GM19468 (cell line): ENCODE data around the gene DCAF5.

ENCODE experiments used
- ATAC-seq: cut with Tn5 transposase; IDR thresholded peaks from one replicate; pipeline ENCODE4 v1.9.1; 2021; ENCODE audit warnings: mild to moderate bottlenecking, moderate library complexity, moderate number of reproducible peaks; ENCODE audit not compliant: unreplicated experiment; ENCODE audit errors: extremely low read depth

DCAF5 gene

DNA sequence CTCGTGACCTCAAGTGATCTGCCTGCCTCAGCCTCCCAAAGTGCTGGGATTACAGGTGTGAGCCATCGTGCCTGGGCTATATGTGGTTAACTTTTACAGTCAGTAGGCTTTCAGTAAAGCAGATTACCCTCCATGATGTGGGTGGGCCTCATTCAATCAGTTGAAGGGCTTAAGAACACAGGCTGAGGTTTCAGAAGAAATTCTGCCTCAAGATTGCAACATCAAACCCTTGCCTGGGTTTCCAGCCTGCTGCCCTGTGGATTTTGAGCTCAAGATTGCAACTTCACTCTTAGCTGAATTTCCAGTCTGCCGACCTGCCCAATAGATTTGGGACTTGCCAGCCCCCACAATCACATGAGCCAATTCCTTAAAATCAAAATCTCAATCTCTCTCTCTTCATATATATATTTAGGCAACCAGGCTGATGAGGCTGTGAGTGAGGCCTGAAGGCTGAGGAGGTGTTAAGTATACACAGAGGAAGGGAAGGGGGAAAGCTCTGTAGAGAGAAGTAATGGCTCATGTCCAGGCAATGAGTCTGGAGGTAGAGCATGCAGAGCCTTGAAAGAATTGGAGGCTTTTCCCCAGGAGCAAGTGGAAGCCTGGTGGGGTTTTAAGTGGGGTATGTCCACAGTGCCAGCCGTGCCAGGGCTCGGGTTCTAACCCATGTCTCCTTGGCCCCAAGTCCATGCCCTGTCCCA is 140.5 kb downstream of the DCAF5 start:
- no peak for ATAC-seq

DNA sequence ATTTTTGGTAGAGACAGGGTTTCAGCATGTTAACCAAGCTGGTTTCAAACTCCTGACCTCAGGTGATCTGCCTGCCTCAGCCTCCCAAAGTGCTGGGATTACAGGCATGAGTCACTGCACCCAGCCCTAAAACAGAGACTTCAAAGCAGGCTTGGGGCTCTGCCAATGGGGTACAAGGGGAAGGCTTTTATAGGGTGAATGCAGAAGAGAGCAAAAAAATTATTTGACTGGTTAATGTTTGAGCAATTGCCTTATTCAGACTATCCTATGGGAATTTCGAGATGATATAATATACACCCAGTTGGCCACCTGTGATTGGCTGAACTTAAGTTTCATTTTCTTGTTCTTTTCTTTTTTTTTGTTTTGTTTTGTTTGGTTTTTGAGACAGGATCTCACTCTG is 142.3 kb downstream of the DCAF5 start:
- no peak for ATAC-seq

DNA sequence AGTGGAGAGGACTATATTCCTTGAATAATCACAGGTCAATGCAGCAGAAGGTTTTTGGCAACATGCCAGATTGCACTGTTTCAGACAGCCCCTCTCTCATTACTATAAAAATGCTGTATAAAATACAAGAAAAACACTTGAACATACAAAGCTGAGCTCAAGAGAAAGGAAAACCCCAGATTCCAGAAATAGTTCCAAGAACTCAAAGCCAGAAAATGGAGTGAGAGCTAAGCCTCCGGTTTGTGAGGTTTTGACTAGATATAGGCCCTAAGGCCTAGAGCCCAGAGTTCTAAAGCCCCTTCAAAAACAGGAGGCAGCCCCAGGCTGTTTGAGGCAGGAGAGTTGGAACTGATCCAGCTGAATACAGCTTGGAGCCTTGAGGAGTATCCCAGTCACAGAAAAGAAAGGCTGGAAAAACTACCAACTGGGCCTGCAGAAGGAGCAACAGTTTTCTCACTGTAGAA is 144.5 kb downstream of the DCAF5 start:
- no peak for ATAC-seq

DNA sequence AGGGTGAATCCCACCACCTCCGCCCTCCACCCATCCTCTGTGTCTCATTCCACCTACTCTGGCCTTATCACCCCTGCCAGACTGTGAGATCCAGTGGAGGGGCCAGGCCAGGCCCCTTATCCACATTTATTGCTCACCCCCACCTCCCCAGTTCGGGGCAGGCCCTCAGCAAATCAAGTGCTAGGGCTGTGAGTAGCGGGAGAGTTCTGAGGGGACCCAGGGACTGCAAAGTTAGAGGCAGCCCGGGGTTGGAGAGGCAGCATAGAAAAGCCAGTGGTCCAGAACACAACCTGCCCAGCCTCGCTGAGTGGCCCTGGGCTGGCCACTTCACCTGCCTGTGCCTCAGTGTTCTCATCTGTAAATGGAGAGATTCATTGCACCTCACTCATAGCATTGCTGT is 146.6 kb downstream of the DCAF5 start:
- no peak for ATAC-seq

DNA sequence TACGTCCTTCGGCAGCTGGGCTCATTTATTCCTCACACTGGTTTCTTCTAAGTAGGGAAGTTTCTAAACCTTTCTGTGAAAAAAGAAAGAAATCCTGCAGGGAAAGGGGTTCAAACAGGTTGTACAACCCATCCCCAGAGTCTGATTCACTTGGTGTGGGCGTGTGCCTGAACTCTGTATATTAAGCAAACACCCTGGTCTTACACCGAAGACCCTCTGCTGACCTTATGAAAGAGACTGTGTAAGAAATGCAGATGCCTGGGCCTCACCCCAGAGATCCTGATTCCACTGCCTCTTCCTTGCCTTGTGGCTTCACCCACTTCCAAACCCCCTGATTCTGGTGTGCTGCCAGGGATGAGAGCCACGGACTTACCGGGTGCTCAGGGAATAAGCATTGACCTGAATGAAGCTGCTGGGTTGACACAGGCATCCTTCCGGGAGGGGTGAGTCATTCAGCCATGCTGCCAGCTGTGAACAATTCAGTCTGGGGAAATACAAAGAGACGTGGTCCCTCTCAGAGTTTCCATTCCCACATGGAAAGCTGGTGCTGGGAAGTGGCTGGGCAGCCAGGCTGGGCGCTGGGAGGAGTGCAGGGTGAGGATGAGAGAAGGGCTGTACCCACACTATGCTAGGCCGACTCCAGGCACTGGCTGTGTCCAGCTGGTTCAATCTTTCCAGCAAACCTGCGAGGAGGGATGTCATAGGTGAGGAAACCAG is 147.3 kb downstream of the DCAF5 start:
- ATAC-seq: no peak

DNA sequence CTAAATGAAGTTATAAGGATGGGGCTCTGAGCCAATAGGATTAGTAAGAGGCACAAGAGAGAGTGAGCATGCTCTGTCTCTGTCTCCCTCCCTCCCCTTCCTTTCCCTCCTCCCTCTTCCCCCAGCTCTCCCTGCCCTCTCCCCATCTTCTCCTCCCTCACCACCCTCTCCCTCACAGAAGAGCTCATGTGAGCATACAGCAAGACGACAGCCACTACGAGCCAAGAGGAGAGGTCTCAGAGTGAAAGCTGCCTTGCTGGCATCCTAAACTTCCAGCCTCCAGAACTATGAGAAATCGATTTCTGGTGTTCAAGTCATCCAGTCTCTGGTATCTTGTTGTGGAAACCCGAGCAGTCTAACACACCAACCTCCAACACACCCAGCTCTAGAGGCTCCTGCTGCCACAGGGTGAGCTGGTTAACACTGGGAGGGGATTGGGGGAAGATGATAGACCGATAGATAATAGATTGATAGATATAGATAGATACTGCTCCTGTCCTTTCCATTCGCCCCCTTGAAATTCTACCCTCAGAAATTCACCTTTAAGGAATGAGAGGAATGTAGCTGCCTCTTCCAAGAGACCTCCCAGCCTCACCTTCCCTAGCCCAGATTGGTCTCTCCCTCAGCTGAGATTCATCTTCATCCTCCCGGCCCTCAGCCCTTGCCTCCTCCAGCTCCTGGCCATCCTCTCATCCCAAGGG is 148.0 kb downstream of the DCAF5 start:
- no peak for ATAC-seq

DNA sequence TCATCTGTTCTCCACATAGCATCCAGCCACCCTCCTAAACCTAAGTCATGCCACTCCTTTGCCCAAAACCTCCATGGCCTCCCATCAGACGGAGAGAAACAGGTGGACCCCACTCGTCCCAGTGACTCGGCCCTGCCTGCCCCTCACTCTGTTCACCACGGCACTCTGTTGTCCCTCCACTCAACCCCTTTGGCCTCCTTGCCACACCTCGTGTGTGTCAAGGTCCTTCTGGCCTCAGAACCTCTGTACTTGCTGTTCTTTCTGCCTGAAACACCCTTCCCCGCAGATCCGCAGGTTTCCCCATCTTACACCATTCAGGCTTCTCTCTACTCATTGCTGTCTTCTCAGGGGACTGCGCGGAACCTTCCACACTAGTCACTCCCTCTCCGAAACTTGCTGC is 149.3 kb downstream of the DCAF5 start:
- no peak for ATAC-seq

DNA sequence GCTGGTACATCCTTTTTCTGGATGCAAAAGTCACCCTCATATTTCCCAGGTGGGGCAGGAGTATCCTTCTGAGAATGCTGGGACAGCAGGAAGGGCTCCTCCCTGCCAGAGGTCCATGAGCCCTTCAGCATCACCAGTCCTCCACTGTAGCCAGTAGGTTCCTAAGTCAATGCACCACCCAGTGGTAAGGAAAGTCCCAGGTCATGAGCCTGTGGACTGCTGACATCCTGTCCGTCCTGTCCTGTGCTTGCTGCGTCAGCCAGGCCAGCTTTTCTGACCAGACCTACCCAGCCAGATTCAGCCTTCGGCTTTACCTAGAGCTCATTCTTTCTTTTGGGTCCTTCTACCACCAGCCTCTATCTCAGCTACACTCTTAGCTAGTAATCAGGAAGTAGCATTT is 150.8 kb downstream of the DCAF5 start:
- ATAC-seq: no peak

DNA sequence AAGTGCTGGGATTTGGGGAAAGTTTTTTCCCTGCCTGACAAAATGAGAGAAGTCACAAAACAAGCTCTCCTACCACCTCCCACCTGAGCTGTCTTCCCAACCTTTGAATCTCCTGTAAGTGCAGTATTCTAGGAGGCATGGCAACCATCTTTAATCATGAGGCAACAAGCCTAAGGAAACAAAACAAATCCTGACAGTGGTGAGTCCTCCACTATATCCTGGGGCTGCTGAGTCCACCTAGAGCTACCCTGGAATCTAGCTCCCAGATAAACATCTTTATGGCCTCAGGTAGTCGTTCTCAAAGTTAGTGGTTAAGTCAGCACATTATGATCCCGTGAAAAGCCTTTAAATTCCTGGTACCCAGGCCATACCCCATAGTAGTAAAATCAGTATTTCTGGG is 151.5 kb downstream of the DCAF5 start:
- ATAC-seq: no peak
